Measurements from ENCODE around the gene KRTAP2-4. TPM values are rescaled to one million over a fixed set of nuclear protein-coding genes. Genes with fewer than 3 reads are reported as not detected.

Gene KRTAP2-4
- total RNA-seq, 1 experiment from 2014 or later = not detected

DNA sequence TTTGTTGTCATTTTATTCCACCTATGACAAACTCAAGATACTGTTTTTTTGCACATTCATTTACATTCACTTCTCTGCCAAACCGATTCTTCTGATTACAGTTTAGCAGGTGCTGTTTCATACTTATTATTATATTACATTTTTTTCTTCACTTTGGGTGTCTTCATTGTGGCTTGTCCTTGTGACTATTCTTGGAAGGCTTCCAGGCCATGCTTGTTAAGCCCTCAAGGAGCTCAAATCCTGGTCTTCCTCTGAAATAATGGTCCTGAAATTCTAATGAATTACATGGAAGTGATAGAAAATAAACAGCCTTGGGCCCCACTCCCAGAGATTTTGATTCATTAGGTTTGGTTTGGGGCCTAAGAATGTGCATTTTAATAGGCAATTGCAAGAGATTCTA lies 1.4 kb downstream of the KRTAP2-4 start:
- H3K9me3 ChIP-seq (ENCODE audit: control insufficient read depth, low read depth, low read length) = no peaks in the 10 kb centered on the region
- no peaks in the 10 kb centered on the region for H4K20me1 ChIP-seq (ENCODE audit: control insufficient read depth, insufficient read depth, insufficient read length)
- no peak overlapping the region for H3K27ac Mint-ChIP-seq
- H4K8ac ChIP-seq (replicated peaks; ENCODE audit: insufficient read length, low read depth, low read length) = no peak overlapping the region
- H3K9me3 Mint-ChIP-seq = no peaks in the 10 kb centered on the region
- peaks cover 2 to 11% of the 10 kb centered on the region in 2 experiments for H3K4me1 Mint-ChIP-seq
- no peak overlapping the region for H4K91ac ChIP-seq (ENCODE audit: insufficient read length, low read depth, low read length)
- no peak overlapping the region for H2BK15ac ChIP-seq (ENCODE audit: low read depth, low read length)
- no peak overlapping the region for H3K23ac ChIP-seq (ENCODE audit: insufficient read length, low read depth, low read length)
- H3K79me1 ChIP-seq (ENCODE audit: insufficient read depth, low read depth, low read length, poor library complexity, severe bottlenecking) = no peaks in the 10 kb centered on the region
- H3K18ac ChIP-seq (ENCODE audit: insufficient read length, low read depth, low read length) = no peak overlapping the region
- no peaks in the 10 kb centered on the region for H3K4me1 ChIP-seq (ENCODE audit: insufficient read depth, low read length)
- DNase-seq = no peak
- no peak overlapping the region for H3K56ac ChIP-seq (ENCODE audit: insufficient read length, low read depth, low read length)
- no peak overlapping the region for H3K9ac ChIP-seq (ENCODE audit: extremely low read depth, insufficient read length, low read length)
- no peak overlapping the region for H2AFZ ChIP-seq (ENCODE audit: low read length)
- no CpG with 5 or more reads among the region's 1 CpG for WGBS (ENCODE audit: extremely low coverage, insufficient read length, low lambda C conversion rate)
- no peak overlapping the region for H3K4me2 ChIP-seq (ENCODE audit: insufficient read depth, insufficient read length, low read length)
- H3T11ph ChIP-seq (ENCODE audit: low read length) = no peak overlapping the region
- TF ChIP-seq, protein P1, sequence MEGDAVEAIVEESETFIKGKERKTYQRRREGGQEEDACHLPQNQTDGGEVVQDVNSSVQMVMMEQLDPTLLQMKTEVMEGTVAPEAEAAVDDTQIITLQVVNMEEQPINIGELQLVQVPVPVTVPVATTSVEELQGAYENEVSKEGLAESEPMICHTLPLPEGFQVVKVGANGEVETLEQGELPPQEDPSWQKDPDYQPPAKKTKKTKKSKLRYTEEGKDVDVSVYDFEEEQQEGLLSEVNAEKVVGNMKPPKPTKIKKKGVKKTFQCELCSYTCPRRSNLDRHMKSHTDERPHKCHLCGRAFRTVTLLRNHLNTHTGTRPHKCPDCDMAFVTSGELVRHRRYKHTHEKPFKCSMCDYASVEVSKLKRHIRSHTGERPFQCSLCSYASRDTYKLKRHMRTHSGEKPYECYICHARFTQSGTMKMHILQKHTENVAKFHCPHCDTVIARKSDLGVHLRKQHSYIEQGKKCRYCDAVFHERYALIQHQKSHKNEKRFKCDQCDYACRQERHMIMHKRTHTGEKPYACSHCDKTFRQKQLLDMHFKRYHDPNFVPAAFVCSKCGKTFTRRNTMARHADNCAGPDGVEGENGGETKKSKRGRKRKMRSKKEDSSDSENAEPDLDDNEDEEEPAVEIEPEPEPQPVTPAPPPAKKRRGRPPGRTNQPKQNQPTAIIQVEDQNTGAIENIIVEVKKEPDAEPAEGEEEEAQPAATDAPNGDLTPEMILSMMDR (conservative IDR thresholded peaks at IDR 0.05) = no peak
- no peaks in the 10 kb centered on the region for H3K27me3 Mint-ChIP-seq (ENCODE audit: low read depth)
- no peak overlapping the region for H2BK5ac ChIP-seq (ENCODE audit: insufficient read length, low read length)
- H2BK20ac ChIP-seq (ENCODE audit: low read depth, low read length, poor library complexity, severe bottlenecking) = no peak overlapping the region
- no peak overlapping the region for H3K4ac ChIP-seq (ENCODE audit: low read depth, low read length)
- no peak overlapping the region for H3K27ac ChIP-seq (ENCODE audit: insufficient read length, low read depth, low read length)
- no peak overlapping the region for H2AK5ac ChIP-seq (ENCODE audit: insufficient read length, low read length)
- H4K5ac ChIP-seq (ENCODE audit: insufficient read length, low read depth, low read length) = no peak overlapping the region
- no peaks in the 10 kb centered on the region for H3K79me2 ChIP-seq (ENCODE audit: insufficient read depth, low read length)
- no peaks in the 10 kb centered on the region for H3K23me2 ChIP-seq (ENCODE audit: insufficient read length, low read depth, low read length, poor library complexity, severe bottlenecking)
- H3K36me3 Mint-ChIP-seq (ENCODE audit: insufficient read depth in 1 of 3, low read depth in 3 of 3) = no peaks in the 10 kb centered on the region
- H3K4me3 Mint-ChIP-seq = no peak overlapping the region
- no peak overlapping the region for H2BK120ac ChIP-seq (ENCODE audit: low read depth, low read length, poor library complexity, severe bottlenecking)
- H2BK12ac ChIP-seq (ENCODE audit: insufficient read length, low read depth, low read length) = no peak overlapping the region
- H3K27me3 ChIP-seq (ENCODE audit: insufficient read depth, low read length) = no peaks in the 10 kb centered on the region
- no peak overlapping the region for H3K14ac ChIP-seq (ENCODE audit: insufficient read depth, low read length)
